Osteocyte (in vitro differentiated cells): ENCODE results near the gene PEX5L. TPM values are rescaled to one million over a fixed set of nuclear protein-coding genes. Genes with fewer than 3 reads are reported as not detected.

ENCODE experiments used
- DNase-seq: peaks from one replicate; pipeline ENCODE4 v3.0.0; 2021; ENCODE audit warnings: mixed read lengths; ENCODE audit not compliant: unreplicated experiment; ENCODE audit errors: extremely low spot score
- H3K27ac Mint-ChIP-seq: one replicate; pipeline ENCODE4 v1.8.0; 2021; ENCODE audit warnings: mild to moderate bottlenecking, mixed read lengths; ENCODE audit not compliant: unreplicated experiment
- H3K27me3 Mint-ChIP-seq: one replicate; pipeline ENCODE4 v1.8.0; 2021; ENCODE audit warnings: mixed read lengths; ENCODE audit not compliant: unreplicated experiment
- H3K36me3 Mint-ChIP-seq: one replicate; pipeline ENCODE4 v1.8.0; 2021; ENCODE audit warnings: mixed read lengths; ENCODE audit not compliant: unreplicated experiment
- H3K4me1 Mint-ChIP-seq: one replicate; pipeline ENCODE4 v1.8.0; 2021; ENCODE audit warnings: mixed read lengths; ENCODE audit not compliant: unreplicated experiment
- H3K4me3 Mint-ChIP-seq: one replicate; pipeline ENCODE4 v1.8.0; 2021; ENCODE audit warnings: mild to moderate bottlenecking, moderate library complexity, mixed read lengths; ENCODE audit not compliant: unreplicated experiment
- H3K9me3 Mint-ChIP-seq: one replicate; pipeline ENCODE4 v1.8.0; 2021; ENCODE audit warnings: mixed read lengths; ENCODE audit not compliant: unreplicated experiment
- total RNA-seq: library from RNA; stranded (reverse); gene quantifications from 2 replicates; pipeline ENCODE4 v1.2.1, GENCODE V29; 2021
- TF ChIP-seq, protein P1 (sequence below): fragments of 200-600 bp; sonication (generic); IDR thresholded peaks from 2 replicates; pipeline ENCODE4 v1.5.0; 2021; ENCODE audit warnings: antibody characterized with exemption, mild to moderate bottlenecking, moderate library complexity

The PEX5L gene
- total RNA-seq, 1 donor from 2014 or later, result not detected

DNA sequence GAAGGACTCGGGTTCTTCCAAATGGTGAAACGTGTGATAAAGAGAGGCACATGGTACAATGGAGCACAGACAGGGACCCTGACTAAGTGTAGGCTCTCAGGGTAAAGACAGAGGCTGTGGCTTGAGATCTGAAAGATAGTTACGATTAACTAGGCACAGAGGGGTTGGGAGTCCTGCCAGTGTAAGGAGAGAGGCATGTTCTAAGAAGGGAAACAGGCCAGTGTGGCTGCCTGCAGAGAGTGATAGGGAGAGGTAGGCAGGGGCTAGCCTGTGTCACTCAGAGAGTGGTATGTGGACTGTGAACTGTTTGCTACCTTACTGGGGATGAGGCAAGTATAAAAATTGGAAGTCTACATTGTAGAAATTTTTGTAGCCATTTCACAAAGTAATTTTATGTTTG is 109.5 kb downstream of the PEX5L start:
- TF ChIP-seq, protein P1, sequence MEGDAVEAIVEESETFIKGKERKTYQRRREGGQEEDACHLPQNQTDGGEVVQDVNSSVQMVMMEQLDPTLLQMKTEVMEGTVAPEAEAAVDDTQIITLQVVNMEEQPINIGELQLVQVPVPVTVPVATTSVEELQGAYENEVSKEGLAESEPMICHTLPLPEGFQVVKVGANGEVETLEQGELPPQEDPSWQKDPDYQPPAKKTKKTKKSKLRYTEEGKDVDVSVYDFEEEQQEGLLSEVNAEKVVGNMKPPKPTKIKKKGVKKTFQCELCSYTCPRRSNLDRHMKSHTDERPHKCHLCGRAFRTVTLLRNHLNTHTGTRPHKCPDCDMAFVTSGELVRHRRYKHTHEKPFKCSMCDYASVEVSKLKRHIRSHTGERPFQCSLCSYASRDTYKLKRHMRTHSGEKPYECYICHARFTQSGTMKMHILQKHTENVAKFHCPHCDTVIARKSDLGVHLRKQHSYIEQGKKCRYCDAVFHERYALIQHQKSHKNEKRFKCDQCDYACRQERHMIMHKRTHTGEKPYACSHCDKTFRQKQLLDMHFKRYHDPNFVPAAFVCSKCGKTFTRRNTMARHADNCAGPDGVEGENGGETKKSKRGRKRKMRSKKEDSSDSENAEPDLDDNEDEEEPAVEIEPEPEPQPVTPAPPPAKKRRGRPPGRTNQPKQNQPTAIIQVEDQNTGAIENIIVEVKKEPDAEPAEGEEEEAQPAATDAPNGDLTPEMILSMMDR, result no peak
- no peak for DNase-seq
- Mint-ChIP-seq H3K36me3 (no peaks in the 10 kb centered on the region), H3K9me3 (no peaks in the 10 kb centered on the region), H3K27ac (no peak overlapping the region), H3K4me3 (no peak overlapping the region), H3K4me1 (no peaks in the 10 kb centered on the region), H3K27me3 (peaks cover 44% of the 10 kb centered on the region)

DNA sequence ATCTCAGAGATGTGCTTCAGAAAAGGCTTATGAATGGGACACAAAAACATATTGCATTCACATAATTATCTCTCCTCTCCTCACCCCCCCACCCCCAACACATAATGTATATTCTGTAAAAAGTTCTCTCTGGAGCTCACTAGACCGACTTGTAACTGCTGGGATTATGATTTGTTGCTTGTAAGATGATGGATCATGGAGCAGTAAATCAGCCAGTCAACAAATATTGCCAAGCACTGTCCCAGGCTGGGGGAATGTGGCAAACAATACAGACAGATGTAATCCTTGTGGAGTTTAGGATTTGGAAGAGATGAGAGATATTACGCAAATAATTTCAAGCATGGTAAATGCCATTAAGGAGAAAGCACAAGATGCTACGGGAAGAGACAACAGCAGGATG is 114.8 kb downstream of the PEX5L start:
- H3K4me1 Mint-ChIP-seq, result no peaks in the 10 kb centered on the region
- H3K27me3 Mint-ChIP-seq, result peaks cover 32% of the 10 kb centered on the region
- TF ChIP-seq, protein P1, result no peak
- no peak overlapping the region for H3K4me3 Mint-ChIP-seq
- no peak overlapping the region for H3K27ac Mint-ChIP-seq
- H3K36me3 Mint-ChIP-seq, result no peaks in the 10 kb centered on the region
- H3K9me3 Mint-ChIP-seq, result no peaks in the 10 kb centered on the region
- no peak for DNase-seq

DNA sequence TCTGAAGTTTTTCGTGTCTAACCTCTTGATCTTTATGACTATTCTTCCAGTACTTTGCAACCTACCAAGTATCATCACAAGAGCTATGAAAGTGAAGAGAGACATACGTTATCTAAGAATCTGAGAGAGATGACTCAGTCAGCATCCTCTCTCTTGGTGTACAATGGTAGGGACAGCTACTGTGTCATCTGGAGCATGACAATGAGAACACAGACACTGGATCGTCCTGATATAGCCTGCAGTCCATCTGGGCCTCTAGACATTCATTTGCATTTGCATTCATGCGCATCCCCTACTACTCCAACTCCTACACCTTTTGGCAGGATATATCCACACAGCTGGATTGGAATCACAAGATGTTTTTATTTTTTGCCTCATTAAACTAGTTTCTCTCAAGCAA is 115.2 kb downstream of the PEX5L start:
- TF ChIP-seq, protein P1, result no peak
- H3K36me3 Mint-ChIP-seq, result no peaks in the 10 kb centered on the region
- no peaks in the 10 kb centered on the region for H3K9me3 Mint-ChIP-seq

DNA sequence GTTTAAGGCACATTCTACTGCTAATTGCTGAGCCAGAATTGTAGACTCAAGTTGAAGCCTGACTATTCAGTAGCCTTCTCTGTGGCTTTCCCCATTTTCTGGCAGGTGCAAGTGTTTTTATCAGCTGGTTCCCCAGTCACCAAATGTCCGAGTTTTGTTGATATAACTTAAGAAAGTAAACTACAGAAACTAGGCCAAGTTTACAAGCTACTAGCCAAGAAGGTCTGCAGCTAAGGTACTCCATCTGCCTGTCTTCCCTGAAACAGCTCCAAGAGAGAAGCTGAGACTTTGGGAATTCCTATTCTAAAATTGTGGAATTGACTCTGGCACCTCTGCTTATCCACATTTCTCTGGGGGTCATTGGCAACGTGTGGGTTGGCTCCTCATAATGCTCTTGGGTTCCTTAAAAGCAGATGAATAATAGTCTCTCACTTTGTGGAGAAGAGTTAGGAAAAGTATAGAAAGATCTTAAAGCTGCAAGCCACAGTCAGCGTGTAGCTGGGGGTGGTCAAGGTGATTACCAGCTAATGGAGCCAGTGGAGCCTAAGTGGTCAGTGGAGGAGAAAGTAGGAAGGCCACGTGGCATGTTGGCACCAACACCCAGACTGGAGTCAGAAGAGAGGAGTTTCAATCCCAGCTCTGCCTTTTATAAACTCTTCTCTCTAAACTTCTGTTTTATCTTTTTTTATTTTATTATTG is 128.8 kb downstream of the PEX5L start:
- no peaks in the 10 kb centered on the region for H3K9me3 Mint-ChIP-seq
- H3K27me3 Mint-ChIP-seq, result peaks cover 28% of the 10 kb centered on the region
- H3K4me3 Mint-ChIP-seq, result no peak overlapping the region
- H3K4me1 Mint-ChIP-seq, result no peaks in the 10 kb centered on the region
- H3K36me3 Mint-ChIP-seq, result no peaks in the 10 kb centered on the region
- TF ChIP-seq, protein P1, result no peak
- DNase-seq, result no peak
- no peak overlapping the region for H3K27ac Mint-ChIP-seq

More for the DNA sequence above, 115.2 kb downstream of the PEX5L start:
- Mint-ChIP-seq H3K27ac (no peak overlapping the region), H3K4me1 (no peaks in the 10 kb centered on the region), H3K27me3 (peaks cover 30% of the 10 kb centered on the region), H3K4me3 (no peak overlapping the region)
- no peak for DNase-seq

DNA sequence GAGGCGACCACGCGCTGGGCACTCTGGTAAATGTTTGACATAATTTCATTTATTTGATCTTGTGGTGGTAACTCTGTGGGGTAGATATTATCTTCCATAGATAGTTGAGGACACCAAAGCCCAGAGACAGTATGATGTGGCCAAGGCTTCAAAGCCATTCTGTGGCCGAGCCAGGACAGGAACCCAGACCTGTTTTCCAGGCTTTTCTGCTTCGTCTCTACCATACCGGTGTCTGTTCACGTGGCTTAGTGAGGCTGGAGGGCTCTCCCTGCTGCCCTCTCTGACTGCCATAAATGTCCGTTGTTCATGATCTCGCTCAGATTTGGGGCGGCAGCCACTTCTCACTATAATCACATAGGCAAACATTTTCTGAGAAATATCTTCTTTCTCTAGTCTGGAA is 134.7 kb downstream of the PEX5L start:
- no peaks in the 10 kb centered on the region for H3K36me3 Mint-ChIP-seq
- H3K9me3 Mint-ChIP-seq, result no peaks in the 10 kb centered on the region
- peaks cover 36% of the 10 kb centered on the region for H3K27me3 Mint-ChIP-seq
- H3K27ac Mint-ChIP-seq, result no peak overlapping the region
- TF ChIP-seq, protein P1, result no peak
- no peak for DNase-seq
- H3K4me1 Mint-ChIP-seq, result no peaks in the 10 kb centered on the region
- H3K4me3 Mint-ChIP-seq, result no peak overlapping the region
